SIG-M5 treated with dmso at 0.1 percent for 504 hours (cell line): ENCODE results near the gene TSC2.

Experiments
- DNase-seq: peaks from one replicate; lab custom pipeline; 2025; ENCODE audit not compliant: unreplicated experiment; lab: John Stamatoyannopoulos, UW

The TSC2 gene

GRCh38 chr16:2047330-2048115, at the start of gene TSC2, which contains the start of gene NTHL1:
TSS of gene TSC2 (plus strand) at chr16:2047985. CDS start at chr16:2048616, 631 bp downstream.
TSS of gene NTHL1 (minus strand) at chr16:2047834. CDS start at chr16:2047823, 11 bp downstream.
- DNase-seq, result peak; percentile 89

DNA sequence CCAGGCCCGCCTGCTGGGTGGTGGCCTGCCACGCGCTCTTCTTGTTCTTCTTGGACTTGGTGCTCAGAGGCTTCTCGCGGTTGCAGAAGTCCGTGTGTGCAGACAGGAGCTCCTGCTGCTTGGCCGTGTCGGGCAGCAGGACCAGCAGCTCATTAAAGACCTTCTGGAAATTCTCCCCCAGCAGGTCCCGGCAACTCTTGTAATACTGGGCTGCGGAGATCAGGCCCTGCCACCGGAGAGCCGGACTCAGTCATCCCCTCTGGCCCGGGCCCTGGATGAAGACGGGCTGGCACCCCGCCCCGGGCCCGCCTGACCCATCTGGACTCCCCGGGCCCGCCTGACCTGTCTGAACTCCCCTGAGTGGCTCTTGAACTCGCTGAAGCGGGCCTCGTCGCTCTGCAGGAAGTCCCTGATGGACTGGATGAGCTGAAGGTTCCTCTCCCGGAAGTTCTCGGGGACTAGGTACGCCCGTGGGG, 49.4 kb upstream of the TSC2 start:
- DNase-seq, result no peak

- DNase-seq, result no peak
Measured at GRCh38 chr16:1998852-1999801, 48.7 kb upstream of the TSC2 start.

- no peak for DNase-seq
Measured at GRCh38 chr16:1999866-2000514, 47.8 kb upstream of the TSC2 start.

GRCh38 chr16:2001035-2001434, 46.8 kb upstream of the TSC2 start:
- DNase-seq, result no peak

- DNase-seq, result no peak
Measured at GRCh38 chr16:2001456-2002355, 46.1 kb upstream of the TSC2 start.

- DNase-seq, result no peak
Measured at GRCh38 chr16:2002406-2003230, 45.2 kb upstream of the TSC2 start.

DNA sequence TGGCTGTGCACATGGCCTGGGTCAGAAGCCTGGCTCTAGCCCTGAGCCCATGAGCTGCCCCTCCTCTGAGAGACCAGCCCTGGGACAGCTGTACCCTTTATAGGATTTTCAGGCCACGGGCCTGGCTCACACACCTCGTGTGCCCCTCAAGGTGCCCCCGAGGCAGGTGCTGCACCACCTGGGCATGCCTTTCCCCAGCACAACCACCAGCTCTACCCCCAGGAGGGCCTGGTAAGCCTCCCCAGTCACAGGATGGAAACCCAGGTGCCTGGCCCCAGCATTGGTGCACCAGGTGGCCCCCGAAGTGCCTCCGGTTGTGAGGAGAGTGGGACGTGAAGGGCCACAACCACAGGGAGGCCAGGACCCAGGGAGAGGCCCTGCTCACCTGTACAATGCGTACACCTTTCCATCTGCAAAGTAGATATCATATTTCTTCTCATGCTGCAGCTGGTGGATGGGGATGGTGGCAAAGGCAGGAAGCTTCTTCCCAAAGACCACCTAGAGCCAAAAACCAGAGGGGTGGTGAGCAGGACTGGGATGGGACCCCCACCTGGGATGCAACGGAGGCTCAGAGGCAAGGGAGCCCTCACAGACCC, 44.5 kb upstream of the TSC2 start:
- DNase-seq, result no peak

- peak; percentile 85 for DNase-seq
Measured at GRCh38 chr16:2003827-2004641, 43.8 kb upstream of the TSC2 start.

- DNase-seq, result no peak
Measured at GRCh38 chr16:2004795-2005517, 42.8 kb upstream of the TSC2 start.

- DNase-seq, result no peak
Measured at GRCh38 chr16:2005646-2006045, 42.1 kb upstream of the TSC2 start.

- DNase-seq, result no peak
Measured at GRCh38 chr16:2006317-2006716, 41.5 kb upstream of the TSC2 start.

GRCh38 chr16:2007081-2007836, 40.5 kb upstream of the TSC2 start:
- no peak for DNase-seq

- DNase-seq, result peak; percentile 83
Measured at GRCh38 chr16:2008009-2008526, 39.7 kb upstream of the TSC2 start.

GRCh38 chr16:2008631-2009163, 39.1 kb upstream of the TSC2 start:
- peak; percentile 66 for DNase-seq

DNA sequence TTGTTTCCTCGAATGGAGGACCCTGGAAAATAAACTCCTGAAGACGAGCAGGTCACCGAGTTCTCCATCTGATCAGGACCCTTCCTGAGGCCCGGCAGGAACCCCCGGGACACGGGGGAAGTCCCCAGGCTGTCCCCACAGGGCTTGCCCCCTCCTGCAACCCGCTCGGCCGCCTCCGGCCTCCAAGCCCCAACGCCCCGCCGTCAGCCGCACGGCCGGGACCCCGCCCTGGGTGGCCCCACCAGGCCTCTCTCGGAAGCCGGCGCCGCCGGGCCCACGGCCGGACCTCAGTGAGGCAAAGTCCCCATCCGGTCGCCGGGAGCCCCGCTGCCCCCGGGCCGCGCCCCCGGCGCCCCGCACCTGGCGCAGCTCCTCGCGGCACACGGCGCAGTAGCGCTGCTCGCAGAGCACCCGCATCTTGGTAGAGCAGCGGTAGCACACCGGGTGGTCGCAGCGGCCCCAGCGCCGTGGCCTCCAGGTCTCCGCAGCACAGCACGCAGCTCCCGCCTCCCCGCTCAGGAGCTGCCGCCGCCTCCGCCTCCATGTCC, 38.5 kb upstream of the TSC2 start:
- DNase-seq, result no peak
